Measurements from ENCODE around the gene SIK1.

- no peak for TF ChIP-seq CTCF (IDR thresholded peaks at IDR 0.05)
- TF ChIP-seq POLR2A (IDR thresholded peaks at IDR 0.05): no peak
Observed at GRCh38 chr21:43369124-43369523, 57.8 kb downstream of the SIK1 start.

Measured in testis (tissue), 2 donors.